Activated CD4-positive, alpha-beta T cell treated with anti-CD3 and anti-CD28 coated beads for 36 hours (primary cell): ENCODE results near the gene ARHGAP6. TPM values are rescaled to one million over a fixed set of nuclear protein-coding genes. Genes with fewer than 3 reads are reported as not detected.

Experiments used
- ATAC-seq: fragments of 200-7000 bp; cut with Tn5 transposase; one replicate; pipeline ENCODE4 v1.10.0; 2021; ENCODE audit warnings: mild to moderate bottlenecking, moderate library complexity
- CTCF ChIA-PET: fragments of 350-600 bp; sonication (Branson Sonifier 250); formaldehyde crosslinking; loops from one replicate; lab custom pipeline; 2021; ENCODE audit warnings: antibody characterized with exemption; lab: Charles Lee
- POLR2A ChIA-PET: fragments of 350-600 bp; sonication (Branson Sonifier 250); formaldehyde crosslinking; loops from one replicate; lab custom pipeline; 2021; ENCODE audit warnings: antibody characterized with exemption, inconsistent platforms; lab: Charles Lee
- DNase-seq: peaks from one replicate; pipeline ENCODE4 v3.0.0-alpha.2; 2020
- H3K27ac Mint-ChIP-seq: one replicate; pipeline ENCODE4 v1.8.0; 2021; ENCODE audit warnings: mixed read lengths
- H3K27me3 Mint-ChIP-seq: one replicate; pipeline ENCODE4 v1.8.0; 2021; ENCODE audit warnings: mixed read lengths
- H3K36me3 Mint-ChIP-seq: one replicate; pipeline ENCODE4 v1.8.0; 2021; ENCODE audit warnings: low read depth, mixed read lengths
- H3K4me1 Mint-ChIP-seq: one replicate; pipeline ENCODE4 v1.8.0; 2021; ENCODE audit warnings: mixed read lengths
- H3K4me3 Mint-ChIP-seq: one replicate; pipeline ENCODE4 v1.8.0; 2021; ENCODE audit warnings: mild to moderate bottlenecking, moderate library complexity, mixed read lengths
- H3K9me3 Mint-ChIP-seq: one replicate; pipeline ENCODE4 v1.8.0; 2021; ENCODE audit warnings: low read depth, mixed read lengths
- intact Hi-C, 2 experiments: fragments of 100-400 bp; cut with DNase I in 1 of 2; cut with micrococcal nuclease in 1 of 2; formaldehyde crosslinking; loops; one replicate each; pipeline versions ENCODE4 v1.14.2 to v1.15.1; 2022 to 2024; cut with DNase I, micrococcal nuclease
- total RNA-seq, 2 experiments: library from RNA; stranded (reverse); gene quantifications; one replicate each; pipeline ENCODE4 v1.2.3, GENCODE V29; 2021

Gene ARHGAP6
- total RNA-seq, 2 experiments from 2014 or later: not detected

- intact Hi-C loops: no loop called here
- no peaks in the 10 kb centered on the region for H3K36me3 Mint-ChIP-seq
- H3K4me3 Mint-ChIP-seq: no peak overlapping the region
- no peak for ATAC-seq
- no peak for DNase-seq
- H3K27me3 Mint-ChIP-seq: peaks cover 1% of the 10 kb centered on the region
- CTCF ChIA-PET: no interaction called here
- H3K27ac Mint-ChIP-seq: no peak overlapping the region
- POLR2A ChIA-PET: no interaction called here
- no peaks in the 10 kb centered on the region for H3K4me1 Mint-ChIP-seq
- H3K9me3 Mint-ChIP-seq: no peaks in the 10 kb centered on the region
These were observed 99.5 kb downstream of the ARHGAP6 start for GRCh38 chrX:11566173-11566572.

- ChIA-PET CTCF (interaction anchor here (0.9 kb wide), 1 partner anchor 176 kb away, joined by 4 read pairs; no protein-coding TSS in a partner anchor), POLR2A (no interaction called here)
- Mint-ChIP-seq H3K36me3 (no peaks in the 10 kb centered on the region), H3K4me1 (no peaks in the 10 kb centered on the region), H3K9me3 (no peaks in the 10 kb centered on the region), H3K27ac (no peak overlapping the region), H3K4me3 (no peak overlapping the region), H3K27me3 (peaks cover 1% of the 10 kb centered on the region)
- ATAC-seq (no peak), DNase-seq (no peak)
- intact Hi-C loops: no loop called here
These were observed 101.2 kb downstream of the ARHGAP6 start for GRCh38 chrX:11564546-11564945.

GRCh38 chrX:11562570-11562969 lies 103.2 kb downstream of the ARHGAP6 start:
- Mint-ChIP-seq H3K9me3 (no peaks in the 10 kb centered on the region), H3K27ac (no peak overlapping the region), H3K4me1 (no peaks in the 10 kb centered on the region), H3K27me3 (peaks cover 1% of the 10 kb centered on the region), H3K36me3 (no peaks in the 10 kb centered on the region), H3K4me3 (no peak overlapping the region)
- ATAC-seq (no peak), DNase-seq (no peak)
- ChIA-PET POLR2A (no interaction called here), CTCF (no interaction called here)
- intact Hi-C loops: no loop called here

GRCh38 chrX:11558972-11559371 lies 106.7 kb downstream of the ARHGAP6 start:
- intact Hi-C loops: no loop called here
- CTCF ChIA-PET: interaction anchor here (0.6 to 1.4 kb wide), 3 partner anchors 58 to 135 kb away, joined by 3 to 4 read pairs (median 3); no protein-coding TSS in a partner anchor
- Mint-ChIP-seq H3K9me3 (no peaks in the 10 kb centered on the region), H3K36me3 (no peaks in the 10 kb centered on the region), H3K27ac (no peak overlapping the region), H3K4me3 (no peak overlapping the region), H3K4me1 (no peaks in the 10 kb centered on the region), H3K27me3 (peaks cover 2% of the 10 kb centered on the region)
- DNase-seq: peak; percentile 68
- ATAC-seq: peak; percentile 65
- POLR2A ChIA-PET: no interaction called here

GRCh38 chrX:11557120-11557519 lies 108.6 kb downstream of the ARHGAP6 start:
- peaks cover 6% of the 10 kb centered on the region for H3K27me3 Mint-ChIP-seq
- no peaks in the 10 kb centered on the region for H3K4me1 Mint-ChIP-seq
- ATAC-seq: peak; percentile 49
- H3K9me3 Mint-ChIP-seq: no peaks in the 10 kb centered on the region
- H3K4me3 Mint-ChIP-seq: no peak overlapping the region
- no peaks in the 10 kb centered on the region for H3K36me3 Mint-ChIP-seq
- ChIA-PET CTCF (interaction anchor here (1.1 kb wide), 2 partner anchors 214 to 230 kb away, joined by 5 to 6 read pairs; no protein-coding TSS in a partner anchor), POLR2A (interaction anchor here (0.5 kb wide), 1 partner anchor 35 kb away, joined by 5 read pairs; no protein-coding TSS in a partner anchor)
- H3K27ac Mint-ChIP-seq: no peak overlapping the region
- intact Hi-C loops: no loop called here
- DNase-seq: no peak

- intact Hi-C loops: no loop called here
- Mint-ChIP-seq H3K4me1 (no peaks in the 10 kb centered on the region), H3K9me3 (no peaks in the 10 kb centered on the region), H3K36me3 (no peaks in the 10 kb centered on the region), H3K4me3 (no peak overlapping the region), H3K27me3 (peaks cover 8% of the 10 kb centered on the region), H3K27ac (no peak overlapping the region)
- DNase-seq (no peak), ATAC-seq (no peak)
- ChIA-PET POLR2A (no interaction called here), CTCF (no interaction called here)
These were observed 110.0 kb downstream of the ARHGAP6 start for GRCh38 chrX:11555759-11556158.

GRCh38 chrX:11553594-11553993 lies 112.1 kb downstream of the ARHGAP6 start:
- Mint-ChIP-seq H3K9me3 (no peaks in the 10 kb centered on the region), H3K4me1 (no peaks in the 10 kb centered on the region), H3K4me3 (no peak overlapping the region), H3K27ac (no peak overlapping the region), H3K27me3 (peaks cover 8% of the 10 kb centered on the region), H3K36me3 (no peaks in the 10 kb centered on the region)
- intact Hi-C loops: no loop called here
- ATAC-seq (no peak), DNase-seq (no peak)
- POLR2A ChIA-PET: no interaction called here
- CTCF ChIA-PET: interaction anchor here (0.5 to 0.9 kb wide), 2 partner anchors 449 to 732 kb away, joined by 3 read pairs; no protein-coding TSS in a partner anchor

- CTCF ChIA-PET: no interaction called here
- Mint-ChIP-seq H3K27me3 (peaks cover 8% of the 10 kb centered on the region), H3K36me3 (no peaks in the 10 kb centered on the region), H3K4me3 (no peak overlapping the region), H3K27ac (no peak overlapping the region), H3K9me3 (no peaks in the 10 kb centered on the region), H3K4me1 (no peaks in the 10 kb centered on the region)
- DNase-seq (no peak), ATAC-seq (no peak)
- POLR2A ChIA-PET: no interaction called here
- intact Hi-C loops: no loop called here
These were observed 114.6 kb downstream of the ARHGAP6 start for GRCh38 chrX:11551151-11551550.

GRCh38 chrX:11546917-11547316 lies 118.8 kb downstream of the ARHGAP6 start:
- no peak overlapping the region for H3K4me3 Mint-ChIP-seq
- no peaks in the 10 kb centered on the region for H3K9me3 Mint-ChIP-seq
- ATAC-seq (no peak), DNase-seq (no peak)
- CTCF ChIA-PET: no interaction called here
- no peak overlapping the region for H3K27ac Mint-ChIP-seq
- POLR2A ChIA-PET: no interaction called here
- no peaks in the 10 kb centered on the region for H3K36me3 Mint-ChIP-seq
- intact Hi-C loops: no loop called here
- peaks cover 2% of the 10 kb centered on the region for H3K27me3 Mint-ChIP-seq
- H3K4me1 Mint-ChIP-seq: no peaks in the 10 kb centered on the region

- Mint-ChIP-seq H3K4me3 (no peak overlapping the region), H3K27me3 (peaks cover 2% of the 10 kb centered on the region), H3K4me1 (no peaks in the 10 kb centered on the region), H3K9me3 (no peaks in the 10 kb centered on the region), H3K27ac (no peak overlapping the region), H3K36me3 (no peaks in the 10 kb centered on the region)
- intact Hi-C loops: no loop called here
- POLR2A ChIA-PET: no interaction called here
- CTCF ChIA-PET: interaction anchor here (0.6 kb wide), 2 partner anchors 1215 to 1401 kb away, joined by 3 to 4 read pairs; no protein-coding TSS in a partner anchor
- ATAC-seq (no peak), DNase-seq (peak; percentile 6)
These were observed 122.5 kb downstream of the ARHGAP6 start for GRCh38 chrX:11543249-11543648.

- Mint-ChIP-seq H3K9me3 (no peaks in the 10 kb centered on the region), H3K27me3 (peaks cover 2% of the 10 kb centered on the region), H3K27ac (no peak overlapping the region), H3K4me1 (no peaks in the 10 kb centered on the region), H3K4me3 (no peak overlapping the region), H3K36me3 (no peaks in the 10 kb centered on the region)
- CTCF ChIA-PET: interaction anchor here (0.6 kb wide), 1 partner anchor 262 kb away, joined by 3 read pairs; no protein-coding TSS in a partner anchor
- no peak for ATAC-seq
- POLR2A ChIA-PET: no interaction called here
- intact Hi-C loops: no loop called here
- DNase-seq: no peak
These were observed 124.2 kb downstream of the ARHGAP6 start for GRCh38 chrX:11541510-11541909.

GRCh38 chrX:11540532-11541377 lies 125.0 kb downstream of the ARHGAP6 start:
- H3K36me3 Mint-ChIP-seq: no peaks in the 10 kb centered on the region
- intact Hi-C loops: no loop called here
- H3K9me3 Mint-ChIP-seq: no peaks in the 10 kb centered on the region
- CTCF ChIA-PET: no interaction called here
- POLR2A ChIA-PET: no interaction called here
- ATAC-seq (no peak), DNase-seq (no peak)
- H3K4me1 Mint-ChIP-seq: no peaks in the 10 kb centered on the region
- peaks cover 2% of the 10 kb centered on the region for H3K27me3 Mint-ChIP-seq
- no peak overlapping the region for H3K4me3 Mint-ChIP-seq
- H3K27ac Mint-ChIP-seq: no peak overlapping the region
